A549 (cell line): ENCODE results near the gene KRI1. TPM values are rescaled to one million over a fixed set of nuclear protein-coding genes. Genes with fewer than 3 reads are reported as not detected.

ENCODE experiments used
- ATAC-seq, 2 experiments: fragments of 200-7000 bp in 1 of 2; fragments of >200 bp in 1 of 2; cut with Nextera tagmentation in 1 of 2; cut with Tn5 transposase in 1 of 2; 3 replicates each; pipeline versions ENCODE4 v1.8.0 to v1.9.1; 2018 to 2020; ENCODE audit warnings: mild to moderate bottlenecking in 1 of 2, moderate library complexity in 1 of 2
- CTCF ChIA-PET: fragments of 300-600 bp; sonication (Branson Sonifier 250); formaldehyde crosslinking; extraction: SDS; loops from one replicate; lab custom pipeline; 2021; ENCODE audit warnings: antibody characterized with exemption, inconsistent platforms; lab: Yijun Ruan, JAX
- POLR2A ChIA-PET: fragments of 350-600 bp; formaldehyde crosslinking; extraction: SDS; loops from one replicate; lab custom pipeline; 2021; ENCODE audit warnings: antibody characterized with exemption, inconsistent platforms; lab: Yijun Ruan, JAX
- DNase-seq, 2 experiments: peaks; one replicate each; pipeline versions ENCODE4 v3.0.0 to v3.0.0-alpha.2; 2011 to 2016; ENCODE audit warnings: low read depth in 1 of 2, low spot score in 1 of 2
- FAIRE-seq: peaks from 2 replicates; lab custom pipeline; 2011; peaks lifted over from hg19 to GRCh38; lab: Jason Lieb, UNC
- H3K27ac ChIP-seq, 2 experiments: fragments of >200 bp; sonication (Bioruptor Twin); formaldehyde crosslinking; 3 replicates each; pipeline ENCODE4 v1.5.1; 2016 to 2017
- H3K4me1 ChIP-seq: fragments of >200 bp; sonication (Bioruptor Twin); formaldehyde crosslinking; 3 replicates; pipeline ENCODE4 v1.6.1; 2016
- H3K4me2 ChIP-seq: fragments of >200 bp; sonication (Bioruptor Twin); formaldehyde crosslinking; 3 replicates; pipeline ENCODE4 v1.6.1; 2016
- H3K4me3 ChIP-seq: fragments of >200 bp; sonication (Bioruptor Twin); formaldehyde crosslinking; 3 replicates; pipeline ENCODE4 v1.5.1; 2016
- H3K9me3 ChIP-seq: fragments of >200 bp; sonication (Bioruptor Twin); formaldehyde crosslinking; 3 replicates; pipeline ENCODE4 v1.6.1; 2016
- BHLHE40 ChIP-seq: IDR thresholded peaks from 2 replicates; pipeline ENCODE4 v1.6.1; 2012; ENCODE audit warnings: low read depth, low read length, inconsistent platforms
- CHD2 ChIP-seq: fragments of 150-350 bp; IDR thresholded peaks from 2 replicates; pipeline ENCODE4 v1.6.1; 2014; ENCODE audit warnings: low read length; ENCODE audit not compliant: partially characterized antibody
- CHD4 ChIP-seq: fragments of 200-600 bp; sonication (generic); IDR thresholded peaks from 2 replicates; pipeline ENCODE4 v1.6.1; 2016; ENCODE audit warnings: antibody characterized with exemption, mild to moderate bottlenecking, borderline replicate concordance
- EHF ChIP-seq: fragments of 250-450 bp; sonication (Bioruptor Pico); IDR thresholded peaks from 2 replicates; pipeline ENCODE4 v1.5.0; 2020; ENCODE audit warnings: mild to moderate bottlenecking
- EHMT2 ChIP-seq: fragments of 200-600 bp; sonication (generic); IDR thresholded peaks from 2 replicates; pipeline ENCODE4 v1.6.1; 2016; ENCODE audit warnings: antibody characterized with exemption, low read depth, mild to moderate bottlenecking, moderate library complexity
- FOXS1 ChIP-seq: fragments of 250-450 bp; sonication (Bioruptor Pico); IDR thresholded peaks from 2 replicates; pipeline ENCODE4 v1.5.0; 2020; ENCODE audit warnings: mild to moderate bottlenecking, moderate library complexity
- GATA3 ChIP-seq: IDR thresholded peaks from 2 replicates; pipeline ENCODE4 v1.6.1; 2012; ENCODE audit warnings: borderline replicate concordance
- HEYL ChIP-seq: fragments of 250-450 bp; sonication (Bioruptor Pico); IDR thresholded peaks from 2 replicates; pipeline ENCODE4 v1.8.0; 2021; ENCODE audit warnings: mild to moderate bottlenecking, moderate library complexity
- HOXA7 ChIP-seq: fragments of 250-450 bp; sonication (Bioruptor Pico); IDR thresholded peaks from 2 replicates; pipeline ENCODE4 v1.5.0; 2020; ENCODE audit warnings: mild to moderate bottlenecking, moderate library complexity
- HOXB13 ChIP-seq: fragments of 250-450 bp; sonication (Bioruptor Pico); IDR thresholded peaks from 2 replicates; pipeline ENCODE4 v1.5.0; 2020; ENCODE audit warnings: low read depth, mild to moderate bottlenecking, moderate library complexity
- KDM1A ChIP-seq: fragments of 200-600 bp; sonication (generic); IDR thresholded peaks from 2 replicates; pipeline ENCODE4 v1.6.1; 2016; ENCODE audit warnings: low read depth, mild to moderate bottlenecking
- KDM5A ChIP-seq: fragments of 200-600 bp; sonication (generic); IDR thresholded peaks from 2 replicates; pipeline ENCODE4 v1.6.1; 2016; ENCODE audit warnings: antibody characterized with exemption, mild to moderate bottlenecking
- NFE2L2 ChIP-seq: fragments of 150-350 bp; conservative IDR thresholded peaks from 2 replicates; pipeline ENCODE4 v1.6.1; 2014; ENCODE audit warnings: low read length
- NPAS2 ChIP-seq: fragments of 250-450 bp; sonication (Bioruptor Pico); IDR thresholded peaks from 2 replicates; pipeline ENCODE4 v1.8.0; 2022; ENCODE audit warnings: mild to moderate bottlenecking, moderate library complexity, borderline replicate concordance
- NR3C1 ChIP-seq: fragments of >200 bp; sonication (Bioruptor Twin); formaldehyde crosslinking; IDR thresholded peaks from 3 replicates; pipeline ENCODE4 v1.6.1; 2017
- RFX5 ChIP-seq: fragments of 450-650 bp; IDR thresholded peaks from 2 replicates; pipeline ENCODE4 v1.7.1; 2014; ENCODE audit warnings: antibody characterized with exemption, mild to moderate bottlenecking, moderate library complexity
- RNF2 ChIP-seq: fragments of 200-600 bp; sonication (generic); IDR thresholded peaks from 2 replicates; pipeline ENCODE4 v1.6.1; 2016; ENCODE audit warnings: low read depth, mild to moderate bottlenecking, antibody characterized with exemption, moderate library complexity, borderline replicate concordance
- SMC3 ChIP-seq: fragments of >200 bp; sonication (Bioruptor Twin); formaldehyde crosslinking; IDR thresholded peaks from 3 replicates; pipeline ENCODE4 v1.6.1; 2018; ENCODE audit warnings: inconsistent platforms
- TP53 ChIP-seq: fragments of 250-450 bp; sonication (Bioruptor Pico); IDR thresholded peaks from 2 replicates; pipeline ENCODE4 v1.5.0; 2021; ENCODE audit warnings: mild to moderate bottlenecking, moderate library complexity
- WGBS: methylation state at CpG from one replicate; pipeline ENCODE4 v1.1.6; 2017; ENCODE audit errors: missing lambda C conversion rate; 5-methylcytosine and 5-hydroxymethylcytosine counted together
- polyA plus RNA-seq, 4 experiments: library from polyadenylated mRNA; depleted of rRNA in 3 of 4; stranded (reverse); fragments of >200 nt; fragmentation: RNase III in 1 of 4; extraction: RNeasy Plus Mini Kit Qiagen cat#74134 plus additional on column Dnase treatment in 1 of 4; gene quantifications; 2 replicates in 3 of 4; 3 replicates in 1 of 4; pipeline ENCODE4 v1.2.3, GENCODE V29; 2011 to 2017
- TF ChIP-seq, protein P1 (sequence below): fragments of 450-650 bp; IDR thresholded peaks from 2 replicates; pipeline ENCODE4 v1.6.1; 2014; ENCODE audit warnings: antibody characterized with exemption
- TF ChIP-seq, protein P2 (sequence below): fragments of 150-350 bp; IDR thresholded peaks from 2 replicates; pipeline ENCODE4 v1.6.1; 2014; ENCODE audit warnings: low read depth, mild to moderate bottlenecking, low read length
- TF ChIP-seq, protein P3 (sequence below): fragments of >200 bp; sonication (Bioruptor Twin); formaldehyde crosslinking; IDR thresholded peaks from 3 replicates; pipeline ENCODE4 v1.5.1; 2016
- TF ChIP-seq, protein P4 (sequence below): fragments of >200 bp; sonication (Bioruptor Twin); formaldehyde crosslinking; IDR thresholded peaks from 3 replicates; pipeline ENCODE4 v1.6.1; 2016
- TF ChIP-seq, protein P5 (sequence below): fragments of 250-450 bp; sonication (Bioruptor Pico); IDR thresholded peaks from 2 replicates; pipeline ENCODE4 v1.5.0; 2021; ENCODE audit warnings: mild to moderate bottlenecking, moderate library complexity, borderline replicate concordance
- TF ChIP-seq, protein P6 (sequence below): fragments of >200 bp; sonication (Bioruptor Twin); formaldehyde crosslinking; IDR thresholded peaks from 2 replicates; pipeline ENCODE4 v1.6.1; 2016

The KRI1 gene
- polyA plus RNA-seq, 2 of the 4 experiments (the other 2 are of a cell fraction): 21.6 to 25.6 TPM

DNA sequence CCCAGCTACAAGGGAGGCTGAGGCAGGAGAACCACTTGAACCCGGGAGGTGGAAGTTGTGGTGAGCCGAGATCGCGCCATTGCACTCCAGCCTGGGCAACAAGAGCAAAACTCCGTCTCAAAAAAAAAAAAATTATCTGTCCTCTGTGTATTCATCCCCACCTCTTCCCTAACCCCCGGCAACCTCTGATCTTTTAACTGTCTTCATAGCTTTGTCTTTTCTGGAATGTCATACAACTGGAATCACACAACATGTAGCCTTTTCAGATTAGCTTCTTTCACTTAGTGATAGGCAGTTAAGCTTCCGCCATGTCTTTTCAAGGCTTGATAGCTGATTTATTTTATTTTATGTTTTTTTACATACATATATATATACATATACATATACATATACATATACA lies 40.2 kb downstream of the KRI1 start (continued):
- TF ChIP-seq NPAS2 (no peak), KDM1A (no peak)

DNA sequence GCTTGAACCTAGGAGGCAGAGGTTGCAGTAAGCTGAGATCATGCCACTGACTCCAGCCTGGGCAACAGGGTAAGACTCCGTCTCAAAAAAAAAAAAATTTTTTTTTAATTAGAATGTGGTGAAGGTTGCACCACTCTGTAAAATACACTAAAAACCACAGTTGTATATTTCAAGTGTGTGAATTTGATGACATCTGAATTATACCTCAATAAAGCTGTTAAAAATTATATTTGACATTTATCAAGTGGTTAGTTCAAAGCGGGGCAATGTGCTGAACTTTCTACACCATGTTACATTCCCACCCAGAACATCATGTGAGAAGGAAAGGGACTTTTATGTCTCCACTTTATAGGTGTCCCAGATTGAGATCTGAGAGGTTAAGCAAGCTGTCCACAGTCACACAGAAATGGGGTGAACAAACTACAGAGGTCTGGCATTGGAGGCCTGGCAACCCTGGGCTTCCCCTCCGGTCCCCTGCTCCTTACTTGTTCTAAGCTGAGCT lies 42.6 kb downstream of the KRI1 start:
- 80% methylated on average over 3 of the region's 3 CpGs for WGBS
- Histone ChIP-seq H3K9me3 (no peaks in the 10 kb centered on the region), H3K4me2 (no peak overlapping the region), H3K4me1 (peaks cover 3% of the 10 kb centered on the region; the same call in 1 of the 3 replicates), H3K27ac (no peak overlapping the region), H3K4me3 (no peak overlapping the region)
- POLR2A ChIA-PET: interaction anchor here (0.7 kb wide), 1 partner anchor 15 kb away, joined by 6 read pairs; no protein-coding TSS in a partner anchor
- FAIRE-seq (no peak), ATAC-seq (no peak), DNase-seq (no peak)
- CTCF ChIA-PET: interaction anchor here (2.6 kb wide), 1 partner anchor 11 kb away, joined by 8 read pairs; no protein-coding TSS in a partner anchor
- TF ChIP-seq BHLHE40: no peak
- no peak for TF ChIP-seq TP53
- no peak for TF ChIP-seq NFE2L2
- no peak for TF ChIP-seq FOXS1 (CRISPR knock-in tag)
- TF ChIP-seq, protein P1, sequence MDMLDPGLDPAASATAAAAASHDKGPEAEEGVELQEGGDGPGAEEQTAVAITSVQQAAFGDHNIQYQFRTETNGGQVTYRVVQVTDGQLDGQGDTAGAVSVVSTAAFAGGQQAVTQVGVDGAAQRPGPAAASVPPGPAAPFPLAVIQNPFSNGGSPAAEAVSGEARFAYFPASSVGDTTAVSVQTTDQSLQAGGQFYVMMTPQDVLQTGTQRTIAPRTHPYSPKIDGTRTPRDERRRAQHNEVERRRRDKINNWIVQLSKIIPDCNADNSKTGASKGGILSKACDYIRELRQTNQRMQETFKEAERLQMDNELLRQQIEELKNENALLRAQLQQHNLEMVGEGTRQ: no peak

DNA sequence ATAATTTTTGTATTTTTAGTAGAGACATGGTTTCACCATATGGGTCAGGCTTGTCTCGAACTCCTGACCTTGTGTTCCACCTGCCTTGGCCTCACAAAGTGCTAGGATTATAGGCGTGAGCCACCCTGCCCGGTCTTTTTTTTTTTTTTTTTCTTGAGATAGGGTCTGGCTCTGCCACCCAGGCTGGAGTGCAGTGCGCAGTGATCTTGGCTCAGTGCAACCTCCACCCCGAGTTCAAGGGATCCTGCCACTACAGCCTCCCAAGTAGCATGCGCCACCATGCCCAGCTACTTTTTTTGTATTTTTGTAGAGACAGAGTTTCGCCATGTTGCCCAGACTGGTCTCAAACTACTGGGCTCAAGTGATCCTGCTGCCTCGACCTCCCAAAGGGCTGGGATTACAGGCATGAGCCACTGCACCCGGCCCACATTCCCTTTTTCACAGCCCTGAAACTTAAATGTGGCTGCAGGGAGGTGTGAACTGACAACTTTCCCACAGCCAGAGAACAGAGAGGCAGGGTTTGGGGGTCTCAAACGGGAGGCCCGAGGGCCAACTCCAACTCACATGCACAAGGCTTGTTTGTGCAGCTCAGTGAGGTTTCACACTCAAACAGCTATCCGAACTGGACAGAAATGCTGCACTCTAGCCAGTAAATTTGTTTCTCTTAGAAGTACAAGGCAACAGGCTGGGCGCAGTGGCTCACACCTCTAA lies 44.2 kb downstream of the KRI1 start:
- Histone ChIP-seq H3K9me3 (no peaks in the 10 kb centered on the region), H3K4me1 (peaks cover 7% of the 10 kb centered on the region; the same call in 1 of the 3 replicates), H3K4me3 (no peak overlapping the region), H3K27ac (no peak overlapping the region), H3K4me2 (no peak overlapping the region)
- DNase-seq (no peak), ATAC-seq (no peak), FAIRE-seq (no peak)
- 80% methylated on average over 12 of the region's 13 CpGs for WGBS
- ChIA-PET POLR2A (no interaction called here), CTCF (interaction anchor here (1.1 to 2.6 kb wide), 3 partner anchors 9 to 26 kb away, joined by 3 to 8 read pairs (median 4); no protein-coding TSS in a partner anchor)
- TF ChIP-seq GATA3: no peak
- no peak for TF ChIP-seq KDM5A
- TF ChIP-seq, protein P2, sequence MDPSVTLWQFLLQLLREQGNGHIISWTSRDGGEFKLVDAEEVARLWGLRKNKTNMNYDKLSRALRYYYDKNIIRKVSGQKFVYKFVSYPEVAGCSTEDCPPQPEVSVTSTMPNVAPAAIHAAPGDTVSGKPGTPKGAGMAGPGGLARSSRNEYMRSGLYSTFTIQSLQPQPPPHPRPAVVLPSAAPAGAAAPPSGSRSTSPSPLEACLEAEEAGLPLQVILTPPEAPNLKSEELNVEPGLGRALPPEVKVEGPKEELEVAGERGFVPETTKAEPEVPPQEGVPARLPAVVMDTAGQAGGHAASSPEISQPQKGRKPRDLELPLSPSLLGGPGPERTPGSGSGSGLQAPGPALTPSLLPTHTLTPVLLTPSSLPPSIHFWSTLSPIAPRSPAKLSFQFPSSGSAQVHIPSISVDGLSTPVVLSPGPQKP: no peak
- TF ChIP-seq, protein P3, sequence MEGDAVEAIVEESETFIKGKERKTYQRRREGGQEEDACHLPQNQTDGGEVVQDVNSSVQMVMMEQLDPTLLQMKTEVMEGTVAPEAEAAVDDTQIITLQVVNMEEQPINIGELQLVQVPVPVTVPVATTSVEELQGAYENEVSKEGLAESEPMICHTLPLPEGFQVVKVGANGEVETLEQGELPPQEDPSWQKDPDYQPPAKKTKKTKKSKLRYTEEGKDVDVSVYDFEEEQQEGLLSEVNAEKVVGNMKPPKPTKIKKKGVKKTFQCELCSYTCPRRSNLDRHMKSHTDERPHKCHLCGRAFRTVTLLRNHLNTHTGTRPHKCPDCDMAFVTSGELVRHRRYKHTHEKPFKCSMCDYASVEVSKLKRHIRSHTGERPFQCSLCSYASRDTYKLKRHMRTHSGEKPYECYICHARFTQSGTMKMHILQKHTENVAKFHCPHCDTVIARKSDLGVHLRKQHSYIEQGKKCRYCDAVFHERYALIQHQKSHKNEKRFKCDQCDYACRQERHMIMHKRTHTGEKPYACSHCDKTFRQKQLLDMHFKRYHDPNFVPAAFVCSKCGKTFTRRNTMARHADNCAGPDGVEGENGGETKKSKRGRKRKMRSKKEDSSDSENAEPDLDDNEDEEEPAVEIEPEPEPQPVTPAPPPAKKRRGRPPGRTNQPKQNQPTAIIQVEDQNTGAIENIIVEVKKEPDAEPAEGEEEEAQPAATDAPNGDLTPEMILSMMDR: no peak
- TF ChIP-seq NR3C1: no peak
- TF ChIP-seq, protein P4, sequence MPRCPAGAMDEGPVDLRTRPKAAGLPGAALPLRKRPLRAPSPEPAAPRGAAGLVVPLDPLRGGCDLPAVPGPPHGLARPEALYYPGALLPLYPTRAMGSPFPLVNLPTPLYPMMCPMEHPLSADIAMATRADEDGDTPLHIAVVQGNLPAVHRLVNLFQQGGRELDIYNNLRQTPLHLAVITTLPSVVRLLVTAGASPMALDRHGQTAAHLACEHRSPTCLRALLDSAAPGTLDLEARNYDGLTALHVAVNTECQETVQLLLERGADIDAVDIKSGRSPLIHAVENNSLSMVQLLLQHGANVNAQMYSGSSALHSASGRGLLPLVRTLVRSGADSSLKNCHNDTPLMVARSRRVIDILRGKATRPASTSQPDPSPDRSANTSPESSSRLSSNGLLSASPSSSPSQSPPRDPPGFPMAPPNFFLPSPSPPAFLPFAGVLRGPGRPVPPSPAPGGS: no peak
- TF ChIP-seq CHD4: no peak
- TF ChIP-seq EHF (CRISPR knock-in tag): no peak
- no peak for TF ChIP-seq HEYL
- TF ChIP-seq RFX5: no peak
- no peak for TF ChIP-seq HOXB13 (CRISPR knock-in tag)
- TF ChIP-seq, protein P5, sequence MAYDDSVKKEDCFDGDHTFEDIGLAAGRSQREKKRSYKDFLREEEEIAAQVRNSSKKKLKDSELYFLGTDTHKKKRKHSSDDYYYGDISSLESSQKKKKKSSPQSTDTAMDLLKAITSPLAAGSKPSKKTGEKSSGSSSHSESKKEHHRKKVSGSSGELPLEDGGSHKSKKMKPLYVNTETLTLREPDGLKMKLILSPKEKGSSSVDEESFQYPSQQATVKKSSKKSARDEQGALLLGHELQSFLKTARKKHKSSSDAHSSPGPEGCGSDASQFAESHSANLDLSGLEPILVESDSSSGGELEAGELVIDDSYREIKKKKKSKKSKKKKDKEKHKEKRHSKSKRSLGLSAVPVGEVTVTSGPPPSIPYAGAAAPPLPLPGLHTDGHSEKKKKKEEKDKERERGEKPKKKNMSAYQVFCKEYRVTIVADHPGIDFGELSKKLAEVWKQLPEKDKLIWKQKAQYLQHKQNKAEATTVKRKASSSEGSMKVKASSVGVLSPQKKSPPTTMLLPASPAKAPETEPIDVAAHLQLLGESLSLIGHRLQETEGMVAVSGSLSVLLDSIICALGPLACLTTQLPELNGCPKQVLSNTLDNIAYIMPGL (CRISPR knock-in tag): no peak
- TF ChIP-seq EHMT2: no peak
- no peak for TF ChIP-seq HOXA7 (CRISPR knock-in tag)
- no peak for TF ChIP-seq CHD2
- TF ChIP-seq, protein P6, sequence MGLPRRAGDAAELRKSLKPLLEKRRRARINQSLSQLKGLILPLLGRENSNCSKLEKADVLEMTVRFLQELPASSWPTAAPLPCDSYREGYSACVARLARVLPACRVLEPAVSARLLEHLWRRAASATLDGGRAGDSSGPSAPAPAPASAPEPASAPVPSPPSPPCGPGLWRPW: no peak
- TF ChIP-seq SMC3: no peak
- TF ChIP-seq RNF2: no peak
